Endodermal cell (in vitro differentiated cells): ENCODE data around the gene COL27A1. TPM values are rescaled to one million over a fixed set of nuclear protein-coding genes. Genes with fewer than 3 reads are reported as not detected.

Source experiments
- DNase-seq: peaks from one replicate; pipeline ENCODE4 v3.0.0-alpha.2; 2017
- H3K27ac ChIP-seq: 2 replicates; pipeline ENCODE4 v1.5.1; 2013; ENCODE audit warnings: mild to moderate bottlenecking, low read depth, low read length, moderate library complexity
- H3K27me3 ChIP-seq: 2 replicates; pipeline ENCODE4 v1.6.1; 2013; ENCODE audit warnings: mild to moderate bottlenecking, low read length, moderate library complexity; ENCODE audit not compliant: insufficient read depth, control insufficient read depth, poor library complexity, severe bottlenecking
- H3K36me3 ChIP-seq: 2 replicates; pipeline ENCODE4 v1.7.0; 2013; ENCODE audit warnings: mild to moderate bottlenecking, low read length, moderate library complexity; ENCODE audit not compliant: control insufficient read depth, insufficient read depth
- H3K4me1 ChIP-seq: one replicate; pipeline ENCODE4 v1.7.0; 2013; ENCODE audit warnings: low read length; ENCODE audit not compliant: control insufficient read depth, insufficient read depth
- H3K4me3 ChIP-seq: 2 replicates; pipeline ENCODE4 v1.5.1; 2013; ENCODE audit warnings: mild to moderate bottlenecking, low read length, moderate library complexity
- H3K9ac ChIP-seq: 2 replicates; pipeline ENCODE4 v1.6.1; 2013; ENCODE audit warnings: mild to moderate bottlenecking, low read length, moderate library complexity; ENCODE audit not compliant: poor library complexity, severe bottlenecking; ENCODE audit errors: extremely low read depth
- H3K9me3 ChIP-seq: 2 replicates; pipeline ENCODE4 v1.6.1; 2013; ENCODE audit warnings: mild to moderate bottlenecking, low read length, moderate library complexity; ENCODE audit not compliant: control insufficient read depth
- H3K27ac Mint-ChIP-seq: 2 replicates; pipeline ENCODE4 v1.8.0; 2020; ENCODE audit warnings: mixed read lengths
- H3K27me3 Mint-ChIP-seq: 2 replicates; pipeline ENCODE4 v1.8.0; 2021; ENCODE audit warnings: mild to moderate bottlenecking, mixed read lengths; ENCODE audit not compliant: insufficient read depth
- H3K36me3 Mint-ChIP-seq: 2 replicates; pipeline ENCODE4 v1.8.0; 2020; ENCODE audit warnings: low read depth, mixed read lengths
- H3K4me1 Mint-ChIP-seq: 2 replicates; pipeline ENCODE4 v1.8.0; 2020; ENCODE audit warnings: mixed read lengths
- H3K4me3 Mint-ChIP-seq: 2 replicates; pipeline ENCODE4 v1.8.0; 2020; ENCODE audit warnings: mild to moderate bottlenecking, moderate library complexity, mixed read lengths
- H3K9me3 Mint-ChIP-seq: 2 replicates; pipeline ENCODE4 v1.8.0; 2020; ENCODE audit warnings: mild to moderate bottlenecking, mixed read lengths
- WGBS, 2 experiments: methylation state at CpG; one replicate each; pipeline versions ENCODE4 v1.1.5 to v1.1.7; 2013; ENCODE audit warnings: missing lambda C conversion rate in 2 of 2, mixed read lengths in 1 of 2; ENCODE audit not compliant: insufficient coverage in 1 of 2, insufficient read length in 1 of 2; 5-methylcytosine and 5-hydroxymethylcytosine counted together
- total RNA-seq, 2 donors: library from RNA; stranded (reverse); fragmentation: NEBNext Ultra II Directional in 1 of 2; extraction: Animal tissue kit (Norgen Biotek cat#: 25700) in 1 of 2; gene quantifications; 2 replicates in 1 of 2; 3 replicates in 1 of 2; pipeline ENCODE4 v1.2.1, GENCODE V29; 2021
- TF ChIP-seq, protein P1 (sequence below): fragments of 200-600 bp; sonication (generic); conservative IDR thresholded peaks from 2 replicates; pipeline ENCODE4 v1.5.0; 2021; ENCODE audit warnings: antibody characterized with exemption, mild to moderate bottlenecking

Gene COL27A1
- total RNA-seq, 2 donors from 2014 or later, result 43.8 to 69.5 TPM

DNA sequence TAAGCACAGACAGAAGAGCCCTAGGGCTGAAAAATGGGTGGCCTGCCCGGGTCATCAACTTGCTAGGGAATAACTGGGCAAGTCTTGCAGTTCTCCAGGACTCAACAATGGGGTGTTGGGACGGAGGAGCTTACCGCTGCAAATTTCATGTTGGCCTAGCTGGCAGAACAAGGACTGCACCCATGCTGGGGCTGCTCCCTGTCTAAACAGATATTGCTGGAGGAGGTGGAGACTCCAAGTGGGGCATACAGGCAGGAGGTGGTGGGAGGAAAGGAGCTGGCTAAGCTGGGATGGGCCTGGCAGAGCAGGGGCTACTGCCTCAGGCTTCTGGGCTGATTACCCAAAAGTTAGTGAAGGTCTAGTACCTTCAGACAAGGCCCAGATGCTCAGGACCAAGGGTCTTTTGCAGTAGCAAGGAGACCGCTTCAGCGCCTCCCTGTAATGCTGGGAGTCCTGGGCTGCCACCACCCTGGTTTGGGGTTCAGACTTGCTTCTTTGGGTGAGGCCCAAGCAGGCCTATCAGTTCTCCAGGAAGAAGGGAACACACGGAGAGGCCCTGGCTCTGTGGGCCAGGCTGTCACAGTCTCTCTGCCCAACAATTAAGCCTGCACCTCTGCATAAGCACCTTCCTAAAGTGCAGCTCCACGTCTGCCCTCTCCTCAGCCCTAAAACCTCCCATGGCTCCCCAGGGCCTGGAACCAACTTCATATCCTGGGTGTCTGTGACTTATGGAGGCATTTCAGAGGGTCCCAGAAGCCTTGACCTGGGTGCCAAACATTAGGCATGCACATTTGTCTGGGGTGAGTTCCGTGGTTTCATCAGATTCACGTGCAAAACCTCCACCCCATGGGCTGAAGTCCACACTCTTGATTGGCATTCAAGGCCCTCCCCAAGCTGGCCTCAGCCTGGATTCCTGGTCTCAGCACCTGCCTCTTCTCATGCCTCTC lies 32.0 kb upstream of the COL27A1 start:
- Mint-ChIP-seq H3K4me1 (peaks cover 36% of the 10 kb centered on the region), H3K9me3 (no peaks in the 10 kb centered on the region), H3K4me3 (no peak overlapping the region), H3K36me3 (no peaks in the 10 kb centered on the region), H3K27ac (no peak overlapping the region), H3K27me3 (peaks cover 10% of the 10 kb centered on the region)
- no peaks in the 10 kb centered on the region for H3K4me1 ChIP-seq
- DNase-seq, result peak; percentile 37
- H3K9ac ChIP-seq, result no peak overlapping the region
- H3K27ac ChIP-seq, result no peak overlapping the region
- TF ChIP-seq, protein P1, sequence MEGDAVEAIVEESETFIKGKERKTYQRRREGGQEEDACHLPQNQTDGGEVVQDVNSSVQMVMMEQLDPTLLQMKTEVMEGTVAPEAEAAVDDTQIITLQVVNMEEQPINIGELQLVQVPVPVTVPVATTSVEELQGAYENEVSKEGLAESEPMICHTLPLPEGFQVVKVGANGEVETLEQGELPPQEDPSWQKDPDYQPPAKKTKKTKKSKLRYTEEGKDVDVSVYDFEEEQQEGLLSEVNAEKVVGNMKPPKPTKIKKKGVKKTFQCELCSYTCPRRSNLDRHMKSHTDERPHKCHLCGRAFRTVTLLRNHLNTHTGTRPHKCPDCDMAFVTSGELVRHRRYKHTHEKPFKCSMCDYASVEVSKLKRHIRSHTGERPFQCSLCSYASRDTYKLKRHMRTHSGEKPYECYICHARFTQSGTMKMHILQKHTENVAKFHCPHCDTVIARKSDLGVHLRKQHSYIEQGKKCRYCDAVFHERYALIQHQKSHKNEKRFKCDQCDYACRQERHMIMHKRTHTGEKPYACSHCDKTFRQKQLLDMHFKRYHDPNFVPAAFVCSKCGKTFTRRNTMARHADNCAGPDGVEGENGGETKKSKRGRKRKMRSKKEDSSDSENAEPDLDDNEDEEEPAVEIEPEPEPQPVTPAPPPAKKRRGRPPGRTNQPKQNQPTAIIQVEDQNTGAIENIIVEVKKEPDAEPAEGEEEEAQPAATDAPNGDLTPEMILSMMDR, result no peak
- no peaks in the 10 kb centered on the region for H3K9me3 ChIP-seq
- H3K4me3 ChIP-seq, result no peak overlapping the region
- H3K36me3 ChIP-seq, result no peaks in the 10 kb centered on the region
- WGBS, 2 experiments, result 92 to 94% methylated on average over 8 to 9 of the region's 9 CpGs
- H3K27me3 ChIP-seq, result no peaks in the 10 kb centered on the region

DNA sequence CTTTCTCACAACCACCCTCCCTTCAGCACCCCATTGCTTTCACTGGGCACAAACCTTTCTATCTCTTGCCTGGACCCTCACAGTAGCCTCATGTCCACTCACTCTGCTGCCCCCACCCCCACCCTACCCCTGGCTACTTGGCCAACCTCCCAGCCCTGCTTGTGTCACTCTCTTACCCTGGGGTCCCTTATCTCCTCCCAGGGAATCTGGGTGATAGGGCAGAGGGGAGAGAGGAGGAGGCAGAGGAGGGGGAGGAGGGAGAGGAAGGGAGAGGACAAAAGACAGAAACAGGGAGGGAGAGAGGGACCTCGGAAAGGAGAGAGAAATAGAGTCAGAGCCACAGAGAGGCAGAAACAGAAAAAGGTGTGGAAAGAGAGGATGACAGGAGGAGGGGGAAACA lies 31.2 kb upstream of the COL27A1 start:
- Mint-ChIP-seq H3K4me1 (peaks cover 28% of the 10 kb centered on the region), H3K27me3 (peaks cover 10% of the 10 kb centered on the region), H3K27ac (no peak overlapping the region)

GRCh38 chr9:114124666-114125475 lies 30.5 kb upstream of the COL27A1 start:
- Histone ChIP-seq H3K36me3 (no peaks in the 10 kb centered on the region), H3K27me3 (no peaks in the 10 kb centered on the region), H3K9ac (no peak overlapping the region), H3K4me1 (no peaks in the 10 kb centered on the region), H3K9me3 (no peaks in the 10 kb centered on the region), H3K4me3 (no peak overlapping the region), H3K27ac (no peak overlapping the region)
- peaks cover 23% of the 10 kb centered on the region for H3K4me1 Mint-ChIP-seq
- 89% methylated on average over 5 to 13 of the region's 13 CpGs for WGBS, 2 experiments
- no peaks in the 10 kb centered on the region for H3K36me3 Mint-ChIP-seq
- H3K27me3 Mint-ChIP-seq, result peaks cover 10% of the 10 kb centered on the region
- no peaks in the 10 kb centered on the region for H3K9me3 Mint-ChIP-seq
- TF ChIP-seq, protein P1, result no peak
- no peak overlapping the region for H3K4me3 Mint-ChIP-seq
- no peak for DNase-seq
- no peak overlapping the region for H3K27ac Mint-ChIP-seq

More for the DNA sequence above, 31.2 kb upstream of the COL27A1 start:
- H3K4me3 Mint-ChIP-seq, result no peak overlapping the region
- Histone ChIP-seq H3K4me3 (no peak overlapping the region), H3K4me1 (no peaks in the 10 kb centered on the region), H3K36me3 (no peaks in the 10 kb centered on the region), H3K9me3 (no peaks in the 10 kb centered on the region), H3K27ac (no peak overlapping the region), H3K27me3 (no peaks in the 10 kb centered on the region), H3K9ac (no peak overlapping the region)
- TF ChIP-seq, protein P1, result no peak
- H3K9me3 Mint-ChIP-seq, result no peaks in the 10 kb centered on the region
- DNase-seq, result peak; percentile 25
- H3K36me3 Mint-ChIP-seq, result no peaks in the 10 kb centered on the region
- WGBS, 2 experiments, result 61 to 80% methylated on average over 1 of the region's 1 CpG
